ENCODE measurements around the gene ZNF574.
A peak's percentile ranks its signal among the peaks of the same experiment; 100 is the strongest.

ZNF574 gene

DNA sequence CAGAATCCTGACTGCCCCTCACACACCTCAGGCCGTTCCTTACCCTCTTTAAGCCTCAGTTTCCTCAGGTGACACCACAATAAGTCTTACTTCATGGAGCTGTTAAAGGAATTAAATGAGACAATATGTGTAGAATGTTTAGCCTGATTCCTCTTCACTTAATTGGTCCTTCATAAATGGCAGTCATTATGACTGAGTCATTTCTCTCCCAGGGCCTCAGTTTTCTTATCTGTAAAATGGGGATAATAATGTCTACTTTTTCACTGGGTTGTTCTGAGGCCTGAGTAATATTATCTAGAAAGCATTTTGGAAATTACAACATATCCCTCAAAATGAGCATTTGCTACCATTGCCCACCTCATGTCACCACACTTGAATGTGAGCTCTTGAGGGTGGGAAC is 34.7 kb downstream of the ZNF574 start:
- no peak overlapping the region for H3K27ac ChIP-seq
- no peaks in the 10 kb centered on the region for H4K20me1 ChIP-seq
- H3K9me3 ChIP-seq, result no peaks in the 10 kb centered on the region
- H3K4me3 ChIP-seq, result no peak overlapping the region
- H3K4me2 ChIP-seq, result no peak overlapping the region
- H3K9ac ChIP-seq, result no peak overlapping the region
- TF ChIP-seq Cebpa-rat (IDR thresholded peaks at IDR 0.05), result no peak
- no peaks in the 10 kb centered on the region for H3K36me3 ChIP-seq
- peaks cover 60% of the 10 kb centered on the region for H3K4me1 ChIP-seq
- H3K27me3 ChIP-seq, result no peaks in the 10 kb centered on the region

DNA sequence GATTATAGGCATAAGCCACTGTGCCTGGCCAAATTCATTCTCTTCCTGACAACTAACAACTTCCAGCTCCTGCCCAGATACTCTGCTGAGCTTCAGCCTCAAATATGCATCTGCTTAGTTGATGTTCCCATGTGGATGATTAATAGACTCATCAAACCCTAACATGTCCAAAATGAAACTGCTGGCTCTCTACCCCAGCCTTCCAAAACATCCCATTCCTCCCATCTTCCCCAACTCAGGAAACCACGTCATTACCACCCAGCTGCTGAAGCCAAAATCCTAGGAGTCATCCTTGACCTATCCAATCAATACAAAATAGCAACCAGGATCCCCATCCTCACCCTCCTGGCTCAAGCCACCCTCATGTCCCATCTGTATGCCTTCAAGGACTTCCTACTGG is 35.4 kb downstream of the ZNF574 start:
- Histone ChIP-seq H3K4me2 (peak overlapping the region; percentile 90; the same call in 1 of the 2 replicates), H3K9ac (no peak overlapping the region), H4K20me1 (no peaks in the 10 kb centered on the region), H3K4me1 (peaks cover 67% of the 10 kb centered on the region), H3K36me3 (peaks cover 7% of the 10 kb centered on the region), H3K27ac (0 out of 2 replicates have a peak overlapping the region, but pooled peaks have one; percentile 5), H3K4me3 (no peak overlapping the region), H3K27me3 (no peaks in the 10 kb centered on the region), H3K9me3 (no peaks in the 10 kb centered on the region)
- no peak for TF ChIP-seq Cebpa-rat (IDR thresholded peaks at IDR 0.05)

DNA sequence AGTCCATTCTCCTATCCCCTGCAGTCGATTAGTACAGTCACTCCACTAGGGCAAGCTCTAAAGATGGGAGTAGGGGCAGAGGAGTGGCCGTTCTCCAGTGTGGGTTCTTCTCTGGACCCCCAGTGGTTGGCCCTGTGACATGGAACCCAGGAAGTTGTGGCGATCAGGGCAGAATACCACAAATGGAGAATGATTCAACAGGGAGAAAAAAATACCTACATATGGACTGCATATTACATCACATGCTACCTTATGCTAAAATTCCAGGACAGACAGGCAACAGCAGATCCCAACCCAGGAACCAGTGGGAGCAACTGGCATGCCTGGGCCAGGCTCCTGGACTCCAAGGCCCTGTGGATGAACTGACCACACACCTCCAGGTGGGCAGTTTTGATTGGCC is 35.8 kb downstream of the ZNF574 start:
- Histone ChIP-seq H3K9me3 (no peaks in the 10 kb centered on the region), H3K27ac (0 out of 2 replicates have a peak overlapping the region, but pooled peaks have one; percentile 5), H4K20me1 (no peaks in the 10 kb centered on the region), H3K4me3 (no peak overlapping the region), H3K9ac (no peak overlapping the region), H3K36me3 (peaks cover 11% of the 10 kb centered on the region), H3K4me2 (peak overlapping the region; percentile 90), H3K27me3 (no peaks in the 10 kb centered on the region), H3K4me1 (peaks cover 71% of the 10 kb centered on the region)
- TF ChIP-seq Cebpa-rat (IDR thresholded peaks at IDR 0.05), result no peak

DNA sequence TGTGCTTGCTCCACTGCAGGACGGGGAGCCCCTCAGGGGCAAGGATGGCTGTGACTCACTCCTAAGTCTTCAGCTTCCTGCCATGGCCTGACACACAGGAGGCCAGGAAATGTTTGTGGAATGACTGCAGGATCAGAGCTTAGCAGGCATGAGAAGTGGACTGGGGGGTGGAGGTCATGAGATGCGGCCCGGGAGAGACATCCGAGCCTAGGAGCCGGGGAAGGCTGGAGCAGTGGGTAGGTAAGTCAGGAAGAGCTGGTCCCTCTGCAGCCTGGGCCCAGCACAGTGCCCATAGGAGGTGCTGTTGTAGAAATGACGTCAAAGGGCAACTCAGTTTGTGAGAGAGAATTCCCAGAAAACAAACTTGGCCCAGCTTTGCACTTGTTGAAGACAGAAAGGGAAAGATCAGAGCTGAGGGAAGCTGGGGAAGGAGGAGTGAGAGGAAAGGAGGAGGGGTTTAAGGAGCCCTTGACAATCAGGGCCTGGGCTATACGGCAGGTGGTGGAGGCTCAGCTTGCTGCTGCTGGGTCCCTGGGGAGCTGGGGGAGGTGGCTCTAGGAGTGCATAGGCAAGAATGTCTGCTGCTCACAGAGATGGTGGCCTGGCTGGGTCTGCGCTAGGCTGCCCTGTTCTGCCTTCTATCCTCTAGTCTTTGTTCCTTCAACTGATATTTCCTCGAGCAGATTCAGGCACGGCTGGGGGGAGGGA is 37.8 kb downstream of the ZNF574 start:
- Histone ChIP-seq H3K4me3 (peak overlapping the region; percentile 55), H3K4me1 (peaks cover 88% of the 10 kb centered on the region), H3K27ac (peak overlapping the region; percentile 81), H3K27me3 (no peaks in the 10 kb centered on the region), H3K9me3 (no peaks in the 10 kb centered on the region), H3K9ac (peak overlapping the region; percentile 71), H4K20me1 (no peaks in the 10 kb centered on the region), H3K4me2 (peak overlapping the region; percentile 90), H3K36me3 (peaks cover 18% of the 10 kb centered on the region)
- TF ChIP-seq Cebpa-rat (IDR thresholded peaks at IDR 0.05), result no peak

DNA sequence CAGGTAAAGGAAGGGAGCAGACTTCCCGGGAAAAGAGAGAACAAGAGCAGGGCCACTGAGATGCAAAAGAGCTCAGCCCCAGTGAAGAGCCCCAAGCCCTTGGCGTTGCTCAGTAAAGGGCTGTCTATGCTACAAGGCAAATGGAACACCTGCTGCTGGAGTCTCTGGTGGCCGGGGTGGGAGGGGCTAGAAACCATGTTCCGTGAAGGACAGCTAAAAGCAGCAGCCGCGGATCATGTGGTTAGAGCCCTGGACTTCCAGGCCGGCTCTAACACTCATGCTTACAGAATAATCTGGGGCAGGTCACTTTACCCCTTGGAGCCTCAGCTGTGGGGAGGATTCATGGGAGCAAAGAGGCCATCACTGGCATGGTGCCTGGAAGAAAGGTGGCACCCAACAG is 38.4 kb downstream of the ZNF574 start:
- peaks cover 88% of the 10 kb centered on the region for H3K4me1 ChIP-seq
- H4K20me1 ChIP-seq, result no peaks in the 10 kb centered on the region
- H3K36me3 ChIP-seq, result peaks cover 18% of the 10 kb centered on the region
- peak overlapping the region; percentile 90 for H3K4me2 ChIP-seq
- H3K27ac ChIP-seq, result peak overlapping the region; percentile 81
- peak overlapping the region; percentile 71 for H3K9ac ChIP-seq
- no peaks in the 10 kb centered on the region for H3K9me3 ChIP-seq
- TF ChIP-seq Cebpa-rat (IDR thresholded peaks at IDR 0.05), result no peak
- H3K27me3 ChIP-seq, result no peaks in the 10 kb centered on the region
- peak overlapping the region; percentile 55 for H3K4me3 ChIP-seq

DNA sequence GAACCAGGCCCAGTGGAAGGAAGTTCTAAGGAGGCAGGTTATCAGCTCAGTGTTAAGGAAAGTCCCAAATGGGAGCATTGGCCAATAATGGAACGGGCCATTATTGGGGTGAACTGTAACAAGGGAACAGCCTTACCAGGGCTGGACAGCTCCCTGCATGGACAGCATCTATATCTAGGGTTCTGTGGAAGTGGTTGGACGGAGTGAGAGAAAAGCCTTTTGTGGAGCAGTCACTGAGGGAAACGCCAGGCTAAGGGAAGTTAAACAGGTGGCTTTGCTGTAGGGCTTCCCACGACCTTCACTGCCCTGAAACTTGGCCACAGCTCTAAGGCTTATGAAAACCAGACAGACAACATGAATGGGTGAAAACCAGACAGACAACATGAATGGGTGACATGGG is 39.3 kb downstream of the ZNF574 start:
- Histone ChIP-seq H3K4me1 (peaks cover 91% of the 10 kb centered on the region), H3K4me2 (peak overlapping the region; percentile 90), H3K9ac (peak overlapping the region; percentile 71; the same call in 1 of the 2 replicates), H3K27ac (peak overlapping the region; percentile 81), H4K20me1 (no peaks in the 10 kb centered on the region), H3K9me3 (no peaks in the 10 kb centered on the region), H3K36me3 (peaks cover 18% of the 10 kb centered on the region), H3K4me3 (no peak overlapping the region), H3K27me3 (no peaks in the 10 kb centered on the region)
- no peak for TF ChIP-seq Cebpa-rat (IDR thresholded peaks at IDR 0.05)

DNA sequence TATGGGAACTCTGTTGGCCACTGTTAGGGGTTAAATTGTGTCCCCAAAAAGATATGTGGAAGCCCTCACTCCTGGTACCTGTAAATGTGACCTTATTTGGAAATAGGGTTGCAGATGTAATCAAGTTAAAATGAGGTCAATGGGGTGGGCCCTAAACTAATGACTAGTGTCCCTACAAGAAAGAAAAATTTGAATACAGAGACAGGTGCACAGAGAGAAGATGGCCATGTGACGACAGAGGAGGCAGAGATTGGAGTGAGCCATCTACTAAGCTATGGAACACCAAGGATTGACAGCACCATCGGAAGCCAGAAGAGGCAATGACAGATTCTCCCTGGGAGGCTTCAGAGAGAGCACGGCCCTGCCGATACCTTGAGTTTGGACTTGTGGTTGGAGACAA is 39.7 kb downstream of the ZNF574 start:
- Histone ChIP-seq H3K4me2 (peak overlapping the region; percentile 90), H3K27ac (peak overlapping the region; percentile 81), H3K9me3 (no peaks in the 10 kb centered on the region), H4K20me1 (no peaks in the 10 kb centered on the region), H3K27me3 (no peaks in the 10 kb centered on the region), H3K4me3 (no peak overlapping the region), H3K9ac (peak overlapping the region; percentile 71; the same call in 1 of the 2 replicates), H3K4me1 (peaks cover 96% of the 10 kb centered on the region), H3K36me3 (peaks cover 18% of the 10 kb centered on the region)
- no peak for TF ChIP-seq Cebpa-rat (IDR thresholded peaks at IDR 0.05)

DNA sequence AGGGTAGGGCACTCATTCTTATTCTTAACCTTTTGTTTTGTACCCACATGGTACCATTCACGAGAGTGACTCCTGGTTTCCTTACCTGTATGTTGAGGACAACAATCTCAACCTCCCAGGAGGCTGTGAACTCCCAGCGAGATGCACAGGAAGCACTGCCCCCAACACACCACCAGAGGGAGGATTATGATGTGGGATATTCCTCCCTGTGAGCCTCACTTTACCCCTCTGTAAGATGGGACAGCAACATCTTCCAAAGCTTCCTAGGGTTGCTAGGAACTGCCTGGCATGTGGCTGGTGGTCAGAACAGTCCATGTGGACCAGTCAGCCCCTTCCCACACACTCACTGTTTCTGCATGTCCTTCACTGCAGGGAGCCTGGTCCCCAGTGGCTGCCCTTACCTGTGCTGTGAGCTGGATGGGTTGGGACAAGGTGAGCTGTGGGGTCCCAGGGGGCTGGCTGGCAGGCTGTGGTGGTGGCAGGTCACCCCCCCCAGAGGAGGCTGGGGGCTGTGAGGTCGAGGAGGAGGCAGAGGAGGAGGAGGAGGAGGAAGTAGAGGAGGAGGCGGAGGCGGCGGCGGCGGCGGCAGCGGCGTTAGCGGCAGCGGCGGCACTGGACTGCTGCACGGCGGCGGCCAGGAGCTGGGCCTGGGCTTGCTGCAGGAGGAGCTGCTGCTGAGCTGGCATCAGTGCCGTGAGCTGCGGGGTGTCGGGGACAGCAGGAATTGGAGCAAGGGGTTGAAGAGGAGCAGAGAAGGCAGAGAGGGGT is 40.5 kb downstream of the ZNF574 start:
- peaks cover 99% of the 10 kb centered on the region for H3K4me1 ChIP-seq
- no peak overlapping the region for H3K9ac ChIP-seq

DNA sequence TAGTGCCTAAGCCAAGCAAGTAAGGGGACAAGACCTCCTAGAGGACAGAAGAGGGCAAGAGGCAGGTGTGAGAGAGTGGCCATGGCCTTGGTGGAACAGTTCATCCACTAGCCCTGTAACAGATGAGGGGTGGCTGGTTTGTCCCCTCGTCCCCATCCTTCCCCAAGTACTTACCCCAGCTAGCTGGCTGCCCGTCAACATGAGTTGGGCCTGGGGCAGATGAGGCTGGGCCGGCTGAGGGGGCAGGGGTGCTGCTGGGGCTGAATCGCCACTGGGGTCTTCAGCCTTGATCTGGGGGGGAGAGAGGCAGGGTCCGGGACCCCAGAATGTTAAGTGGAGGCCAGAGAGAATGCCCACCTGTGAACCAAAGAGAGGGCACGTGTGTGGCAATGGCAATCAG is 41.1 kb downstream of the ZNF574 start:
- Histone ChIP-seq H3K36me3 (peaks cover 18% of the 10 kb centered on the region), H3K4me2 (no peak overlapping the region), H3K9me3 (no peaks in the 10 kb centered on the region), H4K20me1 (no peaks in the 10 kb centered on the region), H3K4me1 (peaks cover 99% of the 10 kb centered on the region), H3K27ac (peak overlapping the region; percentile 49), H3K4me3 (no peak overlapping the region), H3K9ac (no peak overlapping the region), H3K27me3 (no peaks in the 10 kb centered on the region)
- no peak for TF ChIP-seq Cebpa-rat (IDR thresholded peaks at IDR 0.05)

More for the DNA sequence above, 40.5 kb downstream of the ZNF574 start:
- no peaks in the 10 kb centered on the region for H3K9me3 ChIP-seq
- H3K27me3 ChIP-seq, result no peaks in the 10 kb centered on the region
- peak overlapping the region; percentile 90; the same call in 1 of the 2 replicates for H3K4me2 ChIP-seq
- H3K36me3 ChIP-seq, result peaks cover 18% of the 10 kb centered on the region
- no peaks in the 10 kb centered on the region for H4K20me1 ChIP-seq
- no peak for TF ChIP-seq Cebpa-rat (IDR thresholded peaks at IDR 0.05)
- peak overlapping the region; percentile 49; the same call in 1 of the 2 replicates for H3K27ac ChIP-seq
- no peak overlapping the region for H3K4me3 ChIP-seq
